PFSK-1 (cell line): Measurements from ENCODE around the gene PRIMA1.

Source experiments
- FOXP2 ChIP-seq: optimal IDR thresholded peaks from 2 replicates; pipeline ENCODE3; 2011; ENCODE audit warnings: borderline replicate concordance, control low read depth, inconsistent platforms; ENCODE audit not compliant: insufficient read depth; ENCODE audit errors: extremely low read length, extremely low read depth
- POLR2AphosphoS5 ChIP-seq: IDR thresholded peaks from 2 replicates; pipeline ENCODE4 v1.6.1; 2012; ENCODE audit warnings: low read depth, mild to moderate bottlenecking, control low read depth, low read length, moderate library complexity
- SIN3A ChIP-seq: IDR thresholded peaks from 2 replicates; pipeline ENCODE4 v1.6.1; 2012; ENCODE audit warnings: mild to moderate bottlenecking, low read length, moderate library complexity, borderline replicate concordance; ENCODE audit not compliant: insufficient read depth
- TAF1 ChIP-seq: IDR thresholded peaks from 2 replicates; pipeline ENCODE4 v1.6.1; 2012; ENCODE audit warnings: low read length, control low read depth, borderline replicate concordance; ENCODE audit not compliant: insufficient read depth
- TF ChIP-seq, protein P1 (sequence below), 2 experiments: IDR thresholded peaks; 2 replicates each; pipeline versions ENCODE4 v1.6.1 to v1.8.0; 2011 to 2012; ENCODE audit warnings: low read depth in 2 of 2, low read length in 2 of 2, control low read depth in 1 of 2, inconsistent platforms in 1 of 2, mild to moderate bottlenecking in 1 of 2, moderate library complexity in 1 of 2; ENCODE audit not compliant: insufficient read depth in 1 of 2

Gene PRIMA1

GRCh38 chr14:93708311-93708734 lies 80.0 kb downstream of the PRIMA1 start:
- TF ChIP-seq, protein P1, sequence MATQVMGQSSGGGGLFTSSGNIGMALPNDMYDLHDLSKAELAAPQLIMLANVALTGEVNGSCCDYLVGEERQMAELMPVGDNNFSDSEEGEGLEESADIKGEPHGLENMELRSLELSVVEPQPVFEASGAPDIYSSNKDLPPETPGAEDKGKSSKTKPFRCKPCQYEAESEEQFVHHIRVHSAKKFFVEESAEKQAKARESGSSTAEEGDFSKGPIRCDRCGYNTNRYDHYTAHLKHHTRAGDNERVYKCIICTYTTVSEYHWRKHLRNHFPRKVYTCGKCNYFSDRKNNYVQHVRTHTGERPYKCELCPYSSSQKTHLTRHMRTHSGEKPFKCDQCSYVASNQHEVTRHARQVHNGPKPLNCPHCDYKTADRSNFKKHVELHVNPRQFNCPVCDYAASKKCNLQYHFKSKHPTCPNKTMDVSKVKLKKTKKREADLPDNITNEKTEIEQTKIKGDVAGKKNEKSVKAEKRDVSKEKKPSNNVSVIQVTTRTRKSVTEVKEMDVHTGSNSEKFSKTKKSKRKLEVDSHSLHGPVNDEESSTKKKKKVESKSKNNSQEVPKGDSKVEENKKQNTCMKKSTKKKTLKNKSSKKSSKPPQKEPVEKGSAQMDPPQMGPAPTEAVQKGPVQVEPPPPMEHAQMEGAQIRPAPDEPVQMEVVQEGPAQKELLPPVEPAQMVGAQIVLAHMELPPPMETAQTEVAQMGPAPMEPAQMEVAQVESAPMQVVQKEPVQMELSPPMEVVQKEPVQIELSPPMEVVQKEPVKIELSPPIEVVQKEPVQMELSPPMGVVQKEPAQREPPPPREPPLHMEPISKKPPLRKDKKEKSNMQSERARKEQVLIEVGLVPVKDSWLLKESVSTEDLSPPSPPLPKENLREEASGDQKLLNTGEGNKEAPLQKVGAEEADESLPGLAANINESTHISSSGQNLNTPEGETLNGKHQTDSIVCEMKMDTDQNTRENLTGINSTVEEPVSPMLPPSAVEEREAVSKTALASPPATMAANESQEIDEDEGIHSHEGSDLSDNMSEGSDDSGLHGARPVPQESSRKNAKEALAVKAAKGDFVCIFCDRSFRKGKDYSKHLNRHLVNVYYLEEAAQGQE (IDR thresholded peaks at IDR 0.05; ENCODE audit: insufficient read depth in 1 of 2, low read depth in 2 of 2, low read length in 2 of 2): no peak
- TF ChIP-seq POLR2AphosphoS5 (no peak), SIN3A (no peak), FOXP2 (no peak), TAF1 (no peak)

GRCh38 chr14:93707475-93707874 lies 80.8 kb downstream of the PRIMA1 start:
- no peak for TF ChIP-seq FOXP2

- no peak for TF ChIP-seq POLR2AphosphoS5
- TF ChIP-seq FOXP2: no peak
- no peak for TF ChIP-seq SIN3A
- TF ChIP-seq, protein P1 (IDR thresholded peaks at IDR 0.05; ENCODE audit: insufficient read depth in 1 of 2, low read depth in 2 of 2, low read length in 2 of 2): no peak
- TF ChIP-seq TAF1: no peak
Measured at GRCh38 chr14:93706360-93706955, 81.8 kb downstream of the PRIMA1 start.

DNA sequence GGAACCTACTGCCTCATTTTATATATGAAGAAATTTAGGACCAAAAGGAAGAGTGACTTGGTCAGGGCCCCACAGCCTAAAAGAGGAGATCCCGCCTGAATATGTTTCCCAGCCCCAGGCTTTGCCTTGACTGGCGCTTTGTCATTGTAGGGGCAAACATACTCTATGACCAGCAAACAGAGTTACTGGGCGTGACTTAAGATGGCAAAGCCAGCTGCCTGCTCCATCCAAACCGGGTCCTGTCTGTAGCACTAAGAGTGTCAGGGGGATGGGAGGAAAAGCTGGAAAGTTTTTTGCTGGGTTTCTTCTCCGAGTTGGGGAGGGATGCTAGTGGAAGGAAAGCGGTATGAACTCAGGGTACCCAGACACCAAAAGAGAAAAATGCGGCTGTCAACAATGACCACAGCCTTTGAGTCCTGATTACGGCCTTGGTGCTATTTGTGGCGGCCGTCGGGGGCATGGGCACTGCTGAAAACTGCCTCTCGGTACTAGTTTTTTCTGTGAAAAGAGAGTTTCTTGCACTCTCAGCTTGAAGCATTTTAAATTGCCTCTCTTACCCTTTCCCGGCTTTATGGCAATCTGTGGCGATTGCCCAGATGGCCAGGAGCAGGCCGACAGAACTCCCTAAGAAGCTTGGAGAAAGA lies 82.7 kb downstream of the PRIMA1 start:
- no peak for TF ChIP-seq SIN3A
- no peak for TF ChIP-seq TAF1
- no peak for TF ChIP-seq FOXP2
- TF ChIP-seq, protein P1 (IDR thresholded peaks at IDR 0.05; ENCODE audit: insufficient read depth in 1 of 2, low read depth in 2 of 2, low read length in 2 of 2): no peak
- TF ChIP-seq POLR2AphosphoS5: no peak

- TF ChIP-seq, protein P1 (IDR thresholded peaks at IDR 0.05; ENCODE audit: insufficient read depth in 1 of 2, low read depth in 2 of 2, low read length in 2 of 2): no peak
- TF ChIP-seq FOXP2 (no peak), SIN3A (no peak)
Measured at GRCh38 chr14:93703941-93704340, 84.3 kb downstream of the PRIMA1 start.
